Stimulated activated CD4-positive, alpha-beta T cell treated with anti-CD3 and anti-CD28 coated beads, Interleukin-15, amount 100 ng/mL, for 48 hours (primary cell): Measurements from ENCODE around the gene NCOA3.
A peak's percentile ranks its signal among the peaks of the same experiment; 100 is the strongest.
"Not testable (repeated sequence)": the region's sequence is repeated elsewhere in the genome, so short reads cannot be mapped to it uniquely, and the experiment has no call there.

ENCODE experiments used
- DNase-seq, 2 donors: peaks; one replicate each; pipeline ENCODE4 v3.0.0-alpha.2; 2020; ENCODE audit warnings: low read depth in 2 of 2

The NCOA3 gene

GRCh38 chr20:47468290-47469050 is 33.2 kb upstream of the NCOA3 start:
- DNase-seq, result no peak

GRCh38 chr20:47475419-47476044 is 26.2 kb upstream of the NCOA3 start:
- no peak for DNase-seq

- no peak for DNase-seq
Measured at GRCh38 chr20:47476452-47476851, 25.2 kb upstream of the NCOA3 start.

- no peak for DNase-seq
Measured at GRCh38 chr20:47479093-47479492, 22.6 kb upstream of the NCOA3 start.

- no peak for DNase-seq
Measured at GRCh38 chr20:47479506-47479905, 22.2 kb upstream of the NCOA3 start.

GRCh38 chr20:47480239-47480638 is 21.4 kb upstream of the NCOA3 start:
- no peak for DNase-seq

- DNase-seq, result no peak
Measured at GRCh38 chr20:47480705-47481104, 21.0 kb upstream of the NCOA3 start.

- no peak for DNase-seq
Measured at GRCh38 chr20:47481330-47482216, 20.1 kb upstream of the NCOA3 start.

GRCh38 chr20:47482705-47483104 is 19.0 kb upstream of the NCOA3 start:
- DNase-seq, result no peak

GRCh38 chr20:47484303-47484702 is 17.4 kb upstream of the NCOA3 start:
- no peak for DNase-seq

GRCh38 chr20:47487175-47487917 is 14.3 kb upstream of the NCOA3 start:
- peak; percentile 57 to 62 for DNase-seq

GRCh38 chr20:47489448-47489872 is 12.2 kb upstream of the NCOA3 start:
- DNase-seq, result no peak

GRCh38 chr20:47490795-47491194 is 10.9 kb upstream of the NCOA3 start:
- no peak for DNase-seq

GRCh38 chr20:47492284-47492683 is 9.4 kb upstream of the NCOA3 start:
- DNase-seq, result no peak

- DNase-seq, result peak in 1 of 2 donors; percentile 56
Measured at GRCh38 chr20:47493175-47493962, 8.3 kb upstream of the NCOA3 start.

- no peak for DNase-seq
Measured at GRCh38 chr20:47493963-47494293, 7.8 kb upstream of the NCOA3 start.

GRCh38 chr20:47494606-47495005 is 7.1 kb upstream of the NCOA3 start:
- DNase-seq, result not testable (repeated sequence)

GRCh38 chr20:47496118-47496517 is 5.6 kb upstream of the NCOA3 start:
- DNase-seq, result no peak

- no peak for DNase-seq
Measured at GRCh38 chr20:47498606-47499005, 3.1 kb upstream of the NCOA3 start.

- DNase-seq, result no peak
Measured at GRCh38 chr20:47499053-47499452, 2.6 kb upstream of the NCOA3 start.

GRCh38 chr20:47500082-47500481 is 1.6 kb upstream of the NCOA3 start:
- not testable (repeated sequence) for DNase-seq
